HPDE6-E6E7 (cell line): ENCODE data around the gene SND1.
"Not testable (repeated sequence)": the region's sequence is repeated elsewhere in the genome, so short reads cannot be mapped to it uniquely, and the experiment has no call there.

ENCODE experiments used
- DNase-seq: peaks from one replicate; pipeline ENCODE4 v3.0.0; 2011; ENCODE audit warnings: missing footprints; ENCODE audit errors: extremely low spot score

SND1 gene

GRCh38 chr7:128094686-128095085 lies 442.7 kb downstream of the SND1 start:
- DNase-seq: no peak

GRCh38 chr7:128097211-128097731 lies 445.3 kb downstream of the SND1 start:
- DNase-seq: no peak

DNA sequence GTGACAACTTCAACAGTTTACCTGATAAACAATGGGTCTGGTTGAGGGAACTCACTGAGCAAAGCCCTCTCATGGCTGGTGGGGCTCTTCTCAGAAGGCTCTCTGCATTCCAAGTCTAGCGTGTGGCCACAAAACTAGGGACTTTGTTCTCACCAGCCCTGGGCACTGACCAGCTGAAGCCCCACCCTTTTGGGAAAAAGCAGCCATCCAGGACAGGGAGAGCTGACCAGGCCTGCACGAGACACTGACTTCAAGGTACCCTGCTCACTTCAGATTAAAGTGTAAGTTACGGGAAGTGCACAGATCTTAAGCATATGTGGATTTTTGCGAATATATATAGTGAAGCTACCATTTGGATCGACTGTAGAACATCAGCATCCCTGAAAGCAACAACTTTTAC lies 446.6 kb downstream of the SND1 start:
- DNase-seq: no peak

DNA sequence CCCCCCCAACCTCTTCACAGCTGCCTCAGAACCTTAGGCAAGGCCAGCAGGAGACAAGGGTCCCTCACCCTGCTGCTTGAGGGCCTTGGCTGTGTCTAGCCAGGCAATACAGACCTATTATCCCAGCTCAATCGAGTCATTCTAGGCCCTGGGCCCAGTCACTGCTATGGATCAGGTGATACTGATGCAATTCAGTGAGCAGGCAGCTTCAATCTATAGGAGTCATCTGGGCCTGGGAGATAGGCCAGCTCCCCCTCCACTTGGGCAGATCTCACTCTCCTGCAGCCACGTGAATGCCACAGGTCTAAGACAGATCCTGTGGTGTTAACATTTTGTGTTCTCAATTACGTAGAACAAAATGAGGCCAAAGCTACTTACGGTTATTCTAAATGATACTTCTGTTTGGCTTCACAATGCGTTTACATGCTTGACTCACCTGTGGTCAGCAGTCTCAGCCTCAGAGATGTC lies 447.2 kb downstream of the SND1 start:
- DNase-seq: no peak

DNA sequence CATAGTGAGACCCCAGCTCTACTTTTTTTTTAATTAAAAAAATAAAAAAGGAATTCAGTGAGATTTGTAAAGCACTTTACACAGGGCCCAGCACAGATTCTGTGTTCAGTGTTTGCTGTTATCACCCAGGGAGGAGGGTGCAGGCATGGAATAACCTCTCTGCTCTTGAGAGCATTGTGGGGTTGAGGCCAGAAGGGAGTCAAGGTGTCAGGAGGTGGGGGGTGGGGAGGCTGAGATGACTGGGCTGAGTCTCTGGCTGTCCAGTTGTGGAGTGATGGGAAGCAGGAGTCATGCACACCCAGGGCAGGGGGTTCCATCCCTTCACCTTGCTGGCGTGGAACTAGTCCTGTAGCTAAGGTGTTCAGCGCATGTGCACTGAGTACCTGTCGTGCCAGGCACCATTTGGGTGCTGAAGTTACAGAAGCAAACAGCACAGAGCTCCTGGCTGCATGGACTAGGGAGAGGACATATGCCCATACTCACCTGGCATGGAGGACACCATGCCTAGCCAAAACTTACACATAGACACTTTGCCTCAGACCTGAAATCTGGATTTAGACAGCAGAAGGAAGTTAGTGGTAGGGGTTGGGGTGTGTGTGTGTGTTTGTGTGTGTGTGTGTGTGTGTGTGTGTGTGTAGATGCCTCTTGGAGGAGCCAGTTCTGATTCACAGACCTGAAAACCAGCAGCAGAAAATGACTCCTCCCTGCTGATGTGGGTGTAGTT lies 448.4 kb downstream of the SND1 start:
- no peak for DNase-seq

- no peak for DNase-seq
These were observed 449.1 kb downstream of the SND1 start for GRCh38 chr7:128100949-128101713.

DNA sequence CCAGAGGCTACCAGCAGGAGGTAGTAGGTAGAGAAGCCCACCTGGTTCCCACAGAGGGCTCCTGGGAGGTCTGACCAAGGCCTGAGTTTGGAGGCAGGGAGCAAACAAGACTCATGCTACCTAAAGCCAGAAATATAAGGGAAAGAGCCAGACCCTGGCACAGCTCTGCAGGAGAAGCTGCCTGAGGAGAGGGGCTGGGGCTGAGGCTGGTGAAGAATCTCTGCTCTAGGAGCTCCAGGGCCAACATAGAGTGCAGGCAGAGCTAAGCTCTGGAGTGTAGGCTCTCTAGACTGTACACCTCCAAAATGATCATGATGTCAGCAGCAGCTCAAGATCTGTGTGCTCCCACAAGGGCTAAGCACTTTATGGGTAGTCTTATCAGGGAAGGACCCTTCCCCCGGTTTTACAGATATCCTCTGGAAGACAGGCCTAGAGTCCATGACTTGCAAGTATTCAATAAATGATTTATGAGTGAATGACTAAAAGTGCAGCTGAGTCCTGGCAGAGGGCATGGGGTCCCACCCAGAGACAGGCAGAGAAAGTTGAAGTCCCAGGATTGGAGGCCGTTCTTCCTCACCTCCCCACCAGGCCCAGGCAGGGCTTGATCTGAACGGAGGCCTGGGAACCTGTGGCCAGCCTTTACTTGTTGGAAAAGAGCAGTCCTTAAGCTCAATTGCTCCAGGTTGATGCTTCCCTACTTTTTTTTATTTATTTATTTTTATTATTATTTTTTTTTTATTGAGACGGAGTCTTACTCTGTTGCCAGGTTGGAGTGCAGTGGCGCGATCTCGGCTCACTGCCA lies 450.7 kb downstream of the SND1 start:
- DNase-seq: no peak

DNA sequence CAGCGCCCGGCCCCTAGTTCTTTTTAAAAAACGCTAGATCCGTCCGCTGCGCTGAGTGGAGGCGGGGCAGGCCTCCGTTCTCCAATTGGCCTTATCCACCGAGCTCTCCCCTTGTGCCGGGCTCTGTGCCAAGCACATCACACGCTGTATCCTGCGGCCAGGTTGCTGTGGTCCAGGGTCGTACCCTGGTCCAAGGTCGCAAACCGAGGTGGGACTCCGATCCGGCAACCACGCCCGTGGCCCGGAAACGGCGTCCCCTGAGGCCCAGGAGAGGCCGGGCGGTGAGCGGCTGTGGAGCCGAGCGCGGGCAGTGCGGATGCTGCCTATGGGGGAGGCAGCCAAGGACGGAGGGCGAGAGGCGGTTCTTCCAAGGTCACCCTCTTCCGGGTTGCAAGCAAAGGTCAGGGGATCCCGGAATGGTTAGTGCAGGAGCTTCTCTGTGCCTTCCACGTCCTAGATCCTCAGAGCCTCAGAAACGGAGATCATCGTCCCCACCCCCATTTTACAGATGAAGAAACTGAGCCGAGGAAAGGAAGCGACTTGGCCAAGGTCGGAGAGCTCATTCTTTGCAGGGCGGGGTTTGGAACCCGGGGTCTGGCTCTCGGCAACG lies 451.6 kb downstream of the SND1 start:
- DNase-seq: no peak

GRCh38 chr7:128104108-128104742 lies 452.2 kb downstream of the SND1 start:
- DNase-seq: no peak

- DNase-seq: no peak
These were observed 453.4 kb downstream of the SND1 start for GRCh38 chr7:128105228-128106022.

GRCh38 chr7:128106821-128107220 lies 454.8 kb downstream of the SND1 start:
- DNase-seq: no peak

DNA sequence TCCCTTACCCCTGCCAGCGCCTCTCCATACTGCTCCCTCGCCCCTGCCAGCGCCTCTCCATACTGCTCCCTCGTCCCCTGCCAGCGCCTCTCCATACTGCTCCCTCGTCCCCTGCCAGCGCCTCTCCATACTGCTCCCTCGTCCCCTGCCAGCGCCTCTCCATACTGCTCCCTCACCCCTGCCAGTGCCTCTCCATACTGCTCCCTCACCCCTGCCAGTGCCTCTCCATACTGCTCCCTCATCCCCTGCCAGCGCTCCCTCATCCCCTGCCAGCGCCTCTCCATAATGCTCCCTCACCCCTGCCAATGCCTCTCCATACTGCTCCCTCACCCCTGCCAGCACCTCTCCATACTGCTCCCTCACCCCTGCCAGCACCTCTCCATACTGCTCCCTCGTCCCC lies 455.5 kb downstream of the SND1 start:
- DNase-seq: not testable (repeated sequence)

DNA sequence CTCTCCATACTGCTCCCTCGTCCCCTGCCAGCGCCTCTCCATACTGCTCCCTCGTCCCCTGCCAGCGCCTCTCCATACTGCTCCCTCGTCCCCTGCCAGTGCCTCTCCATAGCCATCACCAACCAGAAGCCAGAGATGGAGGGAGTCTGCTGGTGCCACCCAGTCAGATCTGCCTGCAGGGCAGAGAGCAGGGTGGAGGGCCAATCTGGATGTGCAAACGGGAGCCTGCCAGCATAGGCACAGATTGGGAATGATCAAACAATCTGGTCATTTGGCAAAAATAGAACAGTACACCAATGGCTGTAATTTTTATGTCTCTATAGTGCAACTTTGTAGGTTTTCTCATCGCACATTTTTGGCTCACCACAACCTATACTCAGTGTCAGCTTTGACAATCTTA lies 456.1 kb downstream of the SND1 start:
- DNase-seq: no peak

DNA sequence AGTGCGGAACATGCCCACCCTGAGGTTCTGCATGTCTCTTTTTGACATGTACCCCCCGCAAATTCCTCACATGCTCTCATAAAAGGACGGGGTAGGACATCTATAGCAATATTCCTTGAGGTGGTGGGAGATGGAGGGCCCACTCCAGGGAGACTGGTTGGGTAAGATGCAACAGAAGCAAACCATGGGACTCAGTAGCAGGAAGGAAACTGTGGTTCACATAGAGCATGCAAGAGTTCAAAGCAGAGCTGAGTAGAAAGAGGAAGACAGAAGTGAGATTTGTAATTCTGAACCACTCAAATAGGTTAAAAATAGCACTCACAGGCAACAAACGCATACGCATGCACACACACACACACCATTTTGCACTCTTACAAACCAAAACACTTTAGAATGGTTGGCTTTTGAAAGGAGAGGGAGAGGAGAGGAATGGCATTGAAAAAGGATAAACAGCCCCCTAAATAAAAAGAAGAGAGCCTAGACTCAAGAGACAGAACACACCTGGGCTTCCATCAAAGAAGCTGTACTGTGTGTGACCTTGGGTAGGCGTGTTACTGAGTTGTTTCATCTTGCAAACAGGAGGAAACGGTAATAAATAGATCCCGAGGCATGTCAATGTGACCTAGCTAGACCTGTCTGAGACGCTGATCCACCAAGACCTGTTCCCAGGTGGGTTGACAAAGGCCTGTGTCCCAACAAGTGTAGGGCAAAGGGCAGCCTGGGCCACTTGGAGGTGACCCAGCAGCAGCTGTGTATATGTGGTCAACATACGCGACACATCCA lies 456.8 kb downstream of the SND1 start:
- no peak for DNase-seq

GRCh38 chr7:128109424-128109969 lies 457.5 kb downstream of the SND1 start:
- DNase-seq: not testable (repeated sequence)

GRCh38 chr7:128110641-128111364 lies 458.8 kb downstream of the SND1 start:
- DNase-seq: no peak

DNA sequence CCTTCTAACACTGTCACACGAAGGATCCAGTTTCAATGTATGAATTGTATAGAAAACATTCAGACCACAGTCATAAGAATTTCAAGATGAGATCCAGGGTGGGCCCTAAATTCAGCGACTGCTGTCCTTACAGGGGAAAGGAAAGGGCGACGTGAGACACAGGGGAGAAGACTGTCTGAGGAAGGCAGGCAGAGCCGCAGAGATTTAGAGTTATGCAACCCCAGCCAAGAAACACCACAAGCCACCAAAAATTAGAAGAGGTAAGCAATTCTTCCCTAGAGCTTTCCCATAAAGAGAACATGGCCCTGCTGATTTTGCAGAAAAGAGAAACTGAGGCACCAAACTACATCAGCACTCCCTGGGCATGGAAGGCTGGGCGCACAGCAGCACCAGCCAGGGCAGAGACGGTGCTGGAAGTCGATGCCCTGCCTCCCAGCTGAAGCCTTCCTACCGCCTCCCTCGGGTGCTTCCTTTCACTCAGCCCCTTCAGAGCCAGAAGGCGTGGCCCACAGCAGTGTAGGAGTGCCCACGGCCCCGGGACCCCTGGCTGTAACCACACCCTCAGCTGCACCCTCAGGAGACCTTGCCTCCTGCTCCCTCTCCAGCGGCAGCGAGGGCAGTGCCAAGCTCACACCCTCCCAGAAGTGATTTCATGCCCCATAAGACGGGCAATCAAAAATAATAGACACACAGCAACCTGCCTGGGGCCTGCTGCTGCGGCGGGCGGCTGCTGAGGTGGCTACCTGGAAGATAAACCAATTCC lies 460.2 kb downstream of the SND1 start:
- no peak for DNase-seq

DNA sequence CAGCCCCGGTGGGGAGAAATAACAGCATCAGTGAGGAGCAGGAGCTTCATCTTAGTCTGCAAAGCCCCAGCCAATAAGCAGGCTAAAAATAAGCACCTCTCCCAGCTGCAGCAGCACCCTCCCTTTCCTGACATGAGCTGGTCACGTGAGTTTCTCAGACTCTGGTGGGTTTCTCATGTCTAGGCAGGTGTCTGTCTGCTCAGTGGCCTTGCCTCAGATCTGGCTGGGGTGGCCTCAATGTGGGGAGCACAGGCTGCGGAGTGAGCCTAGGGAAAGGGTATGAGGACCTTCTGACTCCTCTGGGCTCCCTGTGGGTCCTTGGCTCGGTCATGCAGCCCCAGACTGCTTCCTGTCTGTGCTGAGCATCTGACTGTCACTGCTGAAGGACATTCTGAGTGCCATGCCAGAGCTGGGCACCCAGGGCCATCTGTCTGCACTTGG lies 460.8 kb downstream of the SND1 start:
- DNase-seq: no peak
